Activated CD8-positive, alpha-beta T cell treated with anti-CD3 and anti-CD28 coated beads for 36 hours (primary cell): ENCODE measurements around the gene PLCB2. TPM values are rescaled to one million over a fixed set of nuclear protein-coding genes. Genes with fewer than 3 reads are reported as not detected.
A peak's percentile ranks its signal among the peaks of the same experiment; 100 is the strongest.

Experiments
- ATAC-seq: fragments of 200-7000 bp; cut with Tn5 transposase; one replicate; pipeline ENCODE4 v1.10.0; 2021; ENCODE audit warnings: mild to moderate bottlenecking, moderate library complexity
- CTCF ChIA-PET: fragments of 350-600 bp; sonication (Branson Sonifier 250); formaldehyde crosslinking; loops from one replicate; lab custom pipeline; 2021; ENCODE audit warnings: antibody characterized with exemption; lab: Charles Lee
- POLR2A ChIA-PET: fragments of 350-600 bp; sonication (Branson Sonifier 250); formaldehyde crosslinking; loops from one replicate; lab custom pipeline; 2021; ENCODE audit warnings: antibody characterized with exemption; lab: Charles Lee
- DNase-seq: peaks from one replicate; pipeline ENCODE4 v3.0.0-alpha.2; 2020
- H3K27ac Mint-ChIP-seq: one replicate; pipeline ENCODE4 v1.8.0; 2021; ENCODE audit warnings: mild to moderate bottlenecking, mixed read lengths
- H3K27me3 Mint-ChIP-seq: one replicate; pipeline ENCODE4 v1.8.0; 2021; ENCODE audit warnings: mixed read lengths
- H3K36me3 Mint-ChIP-seq: one replicate; pipeline ENCODE4 v1.8.0; 2021; ENCODE audit warnings: low read depth, mixed read lengths
- H3K4me1 Mint-ChIP-seq: one replicate; pipeline ENCODE4 v1.8.0; 2021; ENCODE audit warnings: low read depth, mixed read lengths
- H3K4me3 Mint-ChIP-seq: one replicate; pipeline ENCODE4 v1.8.0; 2021; ENCODE audit warnings: mild to moderate bottlenecking, moderate library complexity, mixed read lengths
- H3K9me3 Mint-ChIP-seq: one replicate; pipeline ENCODE4 v1.8.0; 2021; ENCODE audit warnings: mixed read lengths
- CTCF ChIP-seq: fragments of 200-600 bp; IDR thresholded peaks from one replicate; pipeline ENCODE4 v1.8.0; 2022; ENCODE audit warnings: antibody characterized with exemption, mild to moderate bottlenecking
- intact Hi-C: fragments of 100-400 bp; cut with micrococcal nuclease; formaldehyde crosslinking; loops from one replicate; pipeline ENCODE4 v1.10.0; 2022
- total RNA-seq, 2 experiments: library from RNA; stranded (reverse); gene quantifications; one replicate each; pipeline ENCODE4 v1.2.3, GENCODE V29; 2021

The PLCB2 gene
- total RNA-seq, 2 experiments from 2014 or later = 44.6 to 58.8 TPM

- Mint-ChIP-seq H3K4me3 (no peak overlapping the region), H3K27ac (no peak overlapping the region), H3K36me3 (no peaks in the 10 kb centered on the region), H3K27me3 (peaks cover 23% of the 10 kb centered on the region), H3K4me1 (peaks cover 3% of the 10 kb centered on the region), H3K9me3 (no peaks in the 10 kb centered on the region)
- no peak for TF ChIP-seq CTCF
- ChIA-PET POLR2A (no interaction called here), CTCF (interaction anchor here (1.2 to 10.6 kb wide), 7 partner anchors 16 to 212 kb away, joined by 3 to 88 read pairs (median 5); no protein-coding TSS in a partner anchor)
- no peak for DNase-seq
- intact Hi-C loops = no loop called here
- ATAC-seq = no peak
Measured at GRCh38 chr15:40257656-40258450, 49.9 kb downstream of the PLCB2 start.

- no peak overlapping the region for H3K27ac Mint-ChIP-seq
- intact Hi-C loops = no loop called here
- CTCF ChIA-PET = interaction anchor here (1.9 to 10.6 kb wide), 2 partner anchors 17 to 53 kb away, joined by 5 to 88 read pairs; no protein-coding TSS in a partner anchor
- TF ChIP-seq CTCF = no peak
- H3K4me1 Mint-ChIP-seq = peaks cover 3% of the 10 kb centered on the region
- ATAC-seq (peak; percentile 72), DNase-seq (peak; percentile 21)
- POLR2A ChIA-PET = no interaction called here
- no peaks in the 10 kb centered on the region for H3K36me3 Mint-ChIP-seq
- H3K4me3 Mint-ChIP-seq = no peak overlapping the region
- H3K27me3 Mint-ChIP-seq = peaks cover 27% of the 10 kb centered on the region
- no peaks in the 10 kb centered on the region for H3K9me3 Mint-ChIP-seq
Measured at GRCh38 chr15:40256638-40257235, 51.0 kb downstream of the PLCB2 start.

GRCh38 chr15:40255033-40255432, 52.7 kb downstream of the PLCB2 start:
- no peak for TF ChIP-seq CTCF
- H3K27ac Mint-ChIP-seq = no peak overlapping the region
- ATAC-seq = no peak
- ChIA-PET POLR2A (interaction anchor here (0.6 kb wide), 1 partner anchor 87 kb away, joined by 3 read pairs; no protein-coding TSS in a partner anchor), CTCF (interaction anchor here (0.8 to 7.5 kb wide), 6 partner anchors 11 to 210 kb away, joined by 4 to 42 read pairs (median 7); no protein-coding TSS in a partner anchor)
- H3K4me3 Mint-ChIP-seq = no peak overlapping the region
- no peak for DNase-seq
- H3K36me3 Mint-ChIP-seq = no peaks in the 10 kb centered on the region
- peaks cover 36% of the 10 kb centered on the region for H3K27me3 Mint-ChIP-seq
- intact Hi-C loops = no loop called here
- H3K4me1 Mint-ChIP-seq = peaks cover 3% of the 10 kb centered on the region
- H3K9me3 Mint-ChIP-seq = no peaks in the 10 kb centered on the region

- H3K27me3 Mint-ChIP-seq = peaks cover 36% of the 10 kb centered on the region
- CTCF ChIA-PET = interaction anchor here (0.8 to 7.5 kb wide), 7 partner anchors 11 to 209 kb away, joined by 3 to 42 read pairs (median 7); no protein-coding TSS in a partner anchor
- H3K9me3 Mint-ChIP-seq = no peaks in the 10 kb centered on the region
- no peak overlapping the region for H3K27ac Mint-ChIP-seq
- POLR2A ChIA-PET = no interaction called here
- no peak for ATAC-seq
- H3K36me3 Mint-ChIP-seq = no peaks in the 10 kb centered on the region
- no peak for TF ChIP-seq CTCF
- peaks cover 3% of the 10 kb centered on the region for H3K4me1 Mint-ChIP-seq
- H3K4me3 Mint-ChIP-seq = no peak overlapping the region
- intact Hi-C loops = no loop called here
- no peak for DNase-seq
Measured at GRCh38 chr15:40254452-40254851, 53.3 kb downstream of the PLCB2 start.
